WI38 (cell line): ENCODE data around the gene CEP170B.
"Not testable (repeated sequence)": the region's sequence is repeated elsewhere in the genome, so short reads cannot be mapped to it uniquely, and the experiment has no call there.

Source experiments
- H3K4me3 ChIP-seq: 2 replicates; pipeline ENCODE4 v1.5.1; 2011; ENCODE audit warnings: low read depth, mild to moderate bottlenecking, control low read depth, low read length
- TF ChIP-seq, protein P1 (sequence below): IDR thresholded peaks from 2 replicates; pipeline ENCODE4 v1.5.1; 2012; ENCODE audit warnings: low read depth, mild to moderate bottlenecking, control low read depth, low read length

Gene CEP170B

DNA sequence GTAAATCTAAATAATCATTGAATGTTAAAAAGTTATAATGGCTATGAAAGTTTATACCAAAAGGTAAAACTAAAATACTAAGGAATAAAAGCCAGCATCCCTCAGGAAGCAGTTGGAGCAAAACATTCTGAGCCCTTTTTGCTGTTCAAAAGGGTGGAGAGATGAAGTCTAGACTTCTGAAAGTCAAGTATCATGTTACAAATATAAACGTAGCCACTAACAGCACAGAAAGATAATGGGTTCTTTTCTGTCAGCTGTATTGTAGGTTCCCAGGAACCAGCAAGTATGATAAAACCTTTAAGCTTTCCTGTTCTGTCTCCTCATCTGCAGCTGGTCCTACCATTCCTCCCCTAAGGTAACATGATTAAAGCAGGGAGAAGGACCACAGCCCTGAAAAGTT, 43.2 kb downstream of the CEP170B start:
- TF ChIP-seq, protein P1, sequence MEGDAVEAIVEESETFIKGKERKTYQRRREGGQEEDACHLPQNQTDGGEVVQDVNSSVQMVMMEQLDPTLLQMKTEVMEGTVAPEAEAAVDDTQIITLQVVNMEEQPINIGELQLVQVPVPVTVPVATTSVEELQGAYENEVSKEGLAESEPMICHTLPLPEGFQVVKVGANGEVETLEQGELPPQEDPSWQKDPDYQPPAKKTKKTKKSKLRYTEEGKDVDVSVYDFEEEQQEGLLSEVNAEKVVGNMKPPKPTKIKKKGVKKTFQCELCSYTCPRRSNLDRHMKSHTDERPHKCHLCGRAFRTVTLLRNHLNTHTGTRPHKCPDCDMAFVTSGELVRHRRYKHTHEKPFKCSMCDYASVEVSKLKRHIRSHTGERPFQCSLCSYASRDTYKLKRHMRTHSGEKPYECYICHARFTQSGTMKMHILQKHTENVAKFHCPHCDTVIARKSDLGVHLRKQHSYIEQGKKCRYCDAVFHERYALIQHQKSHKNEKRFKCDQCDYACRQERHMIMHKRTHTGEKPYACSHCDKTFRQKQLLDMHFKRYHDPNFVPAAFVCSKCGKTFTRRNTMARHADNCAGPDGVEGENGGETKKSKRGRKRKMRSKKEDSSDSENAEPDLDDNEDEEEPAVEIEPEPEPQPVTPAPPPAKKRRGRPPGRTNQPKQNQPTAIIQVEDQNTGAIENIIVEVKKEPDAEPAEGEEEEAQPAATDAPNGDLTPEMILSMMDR = no peak
- no peak overlapping the region for H3K4me3 ChIP-seq

DNA sequence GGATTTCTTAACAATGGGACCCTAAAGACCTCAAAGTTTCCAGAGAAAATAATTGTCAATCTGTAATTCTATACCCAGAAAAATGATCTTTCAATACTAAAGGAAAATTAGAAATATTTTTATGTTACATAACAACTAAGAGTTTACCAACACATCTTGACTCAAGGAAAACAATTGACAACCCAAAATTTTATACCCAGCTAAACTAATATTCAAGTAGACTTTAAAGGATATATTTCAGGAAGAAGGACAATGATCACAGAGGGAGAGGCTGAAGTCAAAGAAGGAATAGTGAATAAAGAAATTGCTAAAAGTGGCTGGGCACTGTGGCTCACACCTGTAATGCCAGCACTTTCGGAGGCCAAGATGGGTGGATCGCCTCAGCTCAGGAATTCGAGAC, 47.0 kb downstream of the CEP170B start:
- TF ChIP-seq, protein P1 = no peak
- H3K4me3 ChIP-seq = no peak overlapping the region

DNA sequence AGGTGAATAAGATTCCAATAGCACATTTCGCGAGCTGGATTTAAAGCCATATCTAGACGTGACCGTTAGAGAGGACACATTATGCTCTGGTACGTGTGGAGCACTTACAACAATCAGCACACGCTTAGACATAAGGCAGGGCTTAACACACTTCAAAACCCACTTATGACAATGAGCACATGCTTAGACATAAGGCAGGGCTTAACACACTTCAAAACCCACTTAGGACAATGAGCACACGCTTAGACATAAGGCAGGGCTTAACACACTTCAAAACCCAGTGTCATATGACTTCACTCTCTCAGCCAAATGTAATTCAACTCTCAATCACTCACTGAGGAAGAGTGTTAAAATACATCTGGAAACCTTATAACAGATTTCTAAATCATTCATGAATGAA, 48.4 kb downstream of the CEP170B start:
- H3K4me3 ChIP-seq = no peak overlapping the region
- TF ChIP-seq, protein P1 = no peak

DNA sequence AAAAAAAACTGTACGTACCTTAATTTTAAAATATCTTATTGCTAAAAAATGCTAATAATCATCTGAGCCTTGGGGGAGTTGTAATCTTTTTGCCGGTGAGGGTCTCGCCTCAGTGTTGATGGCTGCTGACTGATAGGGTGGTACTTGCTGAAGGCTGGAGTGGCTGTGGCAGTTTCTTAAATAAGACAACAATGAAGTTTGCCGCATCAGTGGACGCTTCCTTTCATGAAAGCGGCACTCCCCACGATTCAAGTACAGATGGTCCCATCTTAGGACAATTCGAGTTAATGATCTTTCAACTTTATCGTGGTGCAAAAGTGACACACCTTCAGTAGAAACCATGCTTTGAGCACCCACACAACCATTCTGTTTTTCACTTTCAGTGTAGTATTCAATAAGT, 52.0 kb downstream of the CEP170B start:
- TF ChIP-seq, protein P1 = no peak
- H3K4me3 ChIP-seq = no peak overlapping the region

DNA sequence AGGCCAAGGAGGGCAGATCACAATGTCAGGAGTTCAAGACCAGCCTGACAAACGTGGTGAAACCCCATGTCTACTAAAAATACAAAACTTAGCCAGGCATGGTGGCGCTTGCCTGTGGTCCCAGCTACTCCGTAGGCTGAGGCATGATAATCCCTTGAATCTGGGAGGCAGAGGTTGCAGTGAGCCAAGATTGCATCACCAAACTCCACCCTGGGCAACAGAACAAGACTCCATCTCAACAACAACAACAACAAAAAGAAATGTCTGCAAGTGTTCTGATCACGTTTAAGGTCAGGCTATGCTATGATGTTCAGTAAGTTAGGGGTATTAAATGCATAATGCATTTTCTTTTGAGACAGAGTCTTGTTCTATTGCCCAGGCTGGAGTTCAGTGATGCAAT, 52.9 kb downstream of the CEP170B start:
- TF ChIP-seq, protein P1 = no peak
- H3K4me3 ChIP-seq = no peak overlapping the region

DNA sequence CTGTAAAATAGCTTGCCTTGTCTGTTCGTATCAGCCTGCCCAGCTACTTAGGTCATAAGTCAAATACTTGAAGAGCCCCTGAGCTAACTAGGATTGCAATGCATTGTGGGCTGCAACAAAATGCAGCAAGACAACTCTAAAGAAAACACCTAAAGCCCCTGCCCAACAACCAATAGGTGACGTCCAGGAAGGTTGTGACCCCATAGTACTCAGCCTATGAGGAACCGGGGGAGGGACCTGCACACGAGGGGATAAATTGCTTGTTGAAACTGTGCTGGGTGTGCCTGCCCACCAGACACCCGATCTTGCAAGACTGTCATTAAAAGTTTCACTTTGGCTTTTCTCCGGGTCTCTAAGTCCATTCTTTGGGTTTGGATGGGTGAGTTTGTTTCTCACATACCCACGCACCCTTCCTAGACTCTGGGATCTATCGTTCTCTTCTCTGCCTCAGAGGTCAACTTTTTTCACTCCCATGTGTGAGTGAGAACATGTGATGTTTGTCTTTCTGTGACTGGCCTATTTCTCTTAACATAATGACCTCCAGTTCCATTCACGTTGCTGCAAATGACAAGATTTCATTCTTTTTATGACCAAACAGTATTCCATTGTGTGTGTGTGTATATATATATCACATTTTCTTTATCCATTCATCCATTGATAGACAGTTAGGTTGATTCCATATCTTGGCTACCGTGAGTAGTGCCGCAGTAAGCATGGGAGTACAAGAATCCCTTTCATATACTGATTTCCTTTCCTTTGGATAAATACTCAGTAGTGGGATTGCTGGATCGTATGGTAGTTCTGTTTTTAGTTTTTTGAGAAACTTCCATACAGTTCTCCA, 54.3 kb downstream of the CEP170B start:
- H3K4me3 ChIP-seq = not testable (repeated sequence)

DNA sequence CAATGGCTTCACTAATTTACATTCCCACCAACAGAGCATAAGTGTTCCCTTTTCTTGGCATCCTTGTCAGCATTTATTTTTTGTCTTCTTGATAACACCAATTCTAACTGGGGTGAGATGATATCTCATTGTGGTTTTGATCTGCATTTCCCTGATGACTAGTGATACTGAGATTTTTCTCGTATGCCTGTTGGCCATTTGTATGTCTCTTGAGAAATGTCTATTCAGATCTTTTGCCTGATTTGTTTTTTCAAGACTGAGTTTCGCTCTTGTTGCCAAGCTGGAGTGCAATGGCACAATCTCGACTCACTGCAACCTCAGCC, 54.9 kb downstream of the CEP170B start:
- no peak overlapping the region for H3K4me3 ChIP-seq
- TF ChIP-seq, protein P1 = no peak
